ENCODE results near the gene CUL1.
A peak's percentile ranks its signal among the peaks of the same experiment; 100 is the strongest.

The CUL1 gene

GRCh38 chr7:148723846-148724245 lies 25.1 kb downstream of the CUL1 start:
- no peak overlapping the region for H3K4me3 ChIP-seq (ENCODE audit: low read length)
- DNase-seq (ENCODE audit: low read depth) = no peak
- no peak for TF ChIP-seq CTCF (conservative IDR thresholded peaks at IDR 0.05; ENCODE audit: low read length)

DNA sequence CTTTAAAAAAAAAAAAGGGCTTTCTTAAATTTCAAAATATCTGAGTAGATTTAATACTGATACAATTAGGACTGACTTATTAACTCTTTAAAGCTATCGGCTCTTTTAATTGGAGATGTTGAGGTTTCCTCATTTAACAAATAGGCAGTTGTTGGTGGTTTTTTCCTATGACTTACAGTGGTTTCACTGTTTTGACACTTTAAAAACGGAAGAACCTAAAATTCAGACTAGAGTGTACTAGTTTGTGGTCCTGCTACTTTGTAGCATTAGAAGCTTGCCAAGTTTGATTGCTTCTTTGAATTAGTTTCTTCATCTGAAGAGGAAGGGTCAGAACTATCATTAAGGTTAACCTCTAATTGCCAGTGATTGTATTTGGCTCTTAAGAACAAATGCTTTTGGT lies 27.7 kb downstream of the CUL1 start:
- no peak for DNase-seq (ENCODE audit: low read depth)
- H3K4me3 ChIP-seq (ENCODE audit: low read length) = no peak overlapping the region
- no peak for TF ChIP-seq CTCF (conservative IDR thresholded peaks at IDR 0.05; ENCODE audit: low read length)

GRCh38 chr7:148727501-148728278 lies 29.0 kb downstream of the CUL1 start:
- no peak for TF ChIP-seq CTCF (conservative IDR thresholded peaks at IDR 0.05; ENCODE audit: low read length)
- no peak overlapping the region for H3K4me3 ChIP-seq (ENCODE audit: low read length)
- DNase-seq (ENCODE audit: low read depth) = no peak

GRCh38 chr7:148729984-148730733 lies 31.5 kb downstream of the CUL1 start:
- peak; percentile 40 for DNase-seq (ENCODE audit: low read depth)
- no peak overlapping the region for H3K4me3 ChIP-seq (ENCODE audit: low read length)
- TF ChIP-seq CTCF (conservative IDR thresholded peaks at IDR 0.05; ENCODE audit: low read length) = no peak

DNA sequence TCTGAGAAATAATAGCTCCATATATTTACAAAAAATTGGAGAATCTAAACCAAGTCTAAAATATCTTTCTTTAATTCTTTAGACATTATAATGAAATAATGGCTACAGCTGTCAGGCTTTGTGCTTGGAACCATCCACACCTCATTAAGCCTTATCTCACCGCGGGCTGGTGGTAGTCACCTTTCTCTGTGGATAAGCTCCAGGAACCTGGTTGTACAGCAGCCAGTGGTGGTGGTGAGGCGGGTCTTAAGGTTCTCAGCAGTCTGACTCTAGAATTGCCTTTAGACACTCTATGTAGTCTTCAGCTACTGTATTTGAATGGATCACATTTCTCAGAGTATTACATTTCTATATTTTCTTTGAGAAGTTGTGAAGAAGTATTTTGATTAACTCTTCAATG lies 34.2 kb downstream of the CUL1 start:
- no peak for TF ChIP-seq CTCF (conservative IDR thresholded peaks at IDR 0.05; ENCODE audit: low read length)
- DNase-seq (ENCODE audit: low read depth) = no peak
- no peak overlapping the region for H3K4me3 ChIP-seq (ENCODE audit: low read length)

GRCh38 chr7:148733496-148733895 lies 34.8 kb downstream of the CUL1 start:
- TF ChIP-seq CTCF (conservative IDR thresholded peaks at IDR 0.05; ENCODE audit: low read length) = no peak
- H3K4me3 ChIP-seq (ENCODE audit: low read length) = no peak overlapping the region
- DNase-seq (ENCODE audit: low read depth) = no peak

DNA sequence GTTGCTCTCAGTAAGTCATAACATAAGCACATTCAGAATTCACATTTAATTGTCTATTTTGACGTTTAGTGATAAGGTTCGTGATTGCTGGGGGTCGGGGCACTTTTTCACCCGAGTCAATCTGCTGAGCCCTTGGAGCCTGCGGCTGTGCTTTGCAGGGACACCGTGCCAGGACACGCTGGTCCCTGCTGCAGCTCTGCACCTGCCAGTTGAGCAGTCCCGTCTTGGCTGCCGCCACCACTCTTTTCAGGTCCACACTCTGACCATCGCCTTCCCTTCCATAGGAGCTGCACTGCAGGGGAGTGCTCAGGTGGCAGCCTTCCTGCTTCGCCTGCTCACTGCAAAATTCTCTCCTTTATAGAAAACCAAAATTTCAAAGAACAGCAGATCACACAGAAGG lies 36.4 kb downstream of the CUL1 start:
- no peak for TF ChIP-seq CTCF (conservative IDR thresholded peaks at IDR 0.05; ENCODE audit: low read length)
- DNase-seq (ENCODE audit: low read depth) = no peak
- H3K4me3 ChIP-seq (ENCODE audit: low read length) = no peak overlapping the region
